C4-2B (cell line): ENCODE measurements around the gene SEMA5A.

Experiments used
- H3K27ac ChIP-seq: fragments of 450-650 bp; 2 replicates; pipeline ENCODE4 v1.5.1; 2017
- ZFX ChIP-seq: fragments of 450-650 bp; IDR thresholded peaks from 2 replicates; pipeline ENCODE4 v1.6.1; 2017
- TF ChIP-seq, protein P1 (sequence below): fragments of 450-650 bp; conservative IDR thresholded peaks from 2 replicates; pipeline ENCODE4 v1.5.1; 2017; ENCODE audit warnings: mild to moderate bottlenecking

The SEMA5A gene

DNA sequence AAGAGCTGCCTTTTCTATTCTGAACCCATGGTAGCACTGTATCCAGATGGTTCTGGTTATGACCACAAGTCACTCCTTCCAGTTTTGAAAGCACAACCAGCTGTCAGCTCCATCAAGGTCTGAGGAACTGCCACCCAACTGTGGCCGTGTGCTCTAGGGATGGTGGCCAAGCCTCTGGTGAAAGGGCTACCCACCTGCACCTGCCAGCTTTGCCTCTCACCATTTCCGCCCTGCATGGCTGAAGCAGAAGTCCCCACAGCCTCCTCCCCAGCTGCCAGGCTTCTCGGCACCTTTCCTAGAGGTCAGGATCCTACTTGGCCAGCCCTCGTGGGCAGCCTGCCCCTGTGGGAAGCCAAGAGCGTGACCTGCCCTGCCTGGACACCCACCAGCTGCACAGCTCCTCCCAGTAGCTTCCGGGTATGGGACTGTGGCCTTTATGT lies 16.8 kb downstream of the SEMA5A start:
- TF ChIP-seq, protein P1, sequence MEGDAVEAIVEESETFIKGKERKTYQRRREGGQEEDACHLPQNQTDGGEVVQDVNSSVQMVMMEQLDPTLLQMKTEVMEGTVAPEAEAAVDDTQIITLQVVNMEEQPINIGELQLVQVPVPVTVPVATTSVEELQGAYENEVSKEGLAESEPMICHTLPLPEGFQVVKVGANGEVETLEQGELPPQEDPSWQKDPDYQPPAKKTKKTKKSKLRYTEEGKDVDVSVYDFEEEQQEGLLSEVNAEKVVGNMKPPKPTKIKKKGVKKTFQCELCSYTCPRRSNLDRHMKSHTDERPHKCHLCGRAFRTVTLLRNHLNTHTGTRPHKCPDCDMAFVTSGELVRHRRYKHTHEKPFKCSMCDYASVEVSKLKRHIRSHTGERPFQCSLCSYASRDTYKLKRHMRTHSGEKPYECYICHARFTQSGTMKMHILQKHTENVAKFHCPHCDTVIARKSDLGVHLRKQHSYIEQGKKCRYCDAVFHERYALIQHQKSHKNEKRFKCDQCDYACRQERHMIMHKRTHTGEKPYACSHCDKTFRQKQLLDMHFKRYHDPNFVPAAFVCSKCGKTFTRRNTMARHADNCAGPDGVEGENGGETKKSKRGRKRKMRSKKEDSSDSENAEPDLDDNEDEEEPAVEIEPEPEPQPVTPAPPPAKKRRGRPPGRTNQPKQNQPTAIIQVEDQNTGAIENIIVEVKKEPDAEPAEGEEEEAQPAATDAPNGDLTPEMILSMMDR, result no peak
- no peak for TF ChIP-seq ZFX
- no peak overlapping the region for H3K27ac ChIP-seq

- H3K27ac ChIP-seq, result no peak overlapping the region
- no peak for TF ChIP-seq ZFX
- TF ChIP-seq, protein P1, result no peak
Measured at GRCh38 chr5:9524941-9525340, 20.9 kb downstream of the SEMA5A start.

- no peak overlapping the region for H3K27ac ChIP-seq
- TF ChIP-seq ZFX, result no peak
- TF ChIP-seq, protein P1, result no peak
Measured at GRCh38 chr5:9523090-9523823, 22.6 kb downstream of the SEMA5A start.

GRCh38 chr5:9519537-9519936 lies 26.3 kb downstream of the SEMA5A start:
- TF ChIP-seq ZFX, result no peak
- TF ChIP-seq, protein P1, result no peak
- no peak overlapping the region for H3K27ac ChIP-seq

- H3K27ac ChIP-seq, result no peak overlapping the region
- TF ChIP-seq, protein P1, result peak; percentile 22
- no peak for TF ChIP-seq ZFX
Measured at GRCh38 chr5:9516591-9516990, 29.3 kb downstream of the SEMA5A start.

GRCh38 chr5:9515436-9515835 lies 30.4 kb downstream of the SEMA5A start:
- no peak overlapping the region for H3K27ac ChIP-seq
- no peak for TF ChIP-seq ZFX
- TF ChIP-seq, protein P1, result no peak

GRCh38 chr5:9514968-9515367 lies 30.9 kb downstream of the SEMA5A start:
- no peak overlapping the region for H3K27ac ChIP-seq
- no peak for TF ChIP-seq ZFX
- TF ChIP-seq, protein P1, result no peak
